GM06990 (cell line): ENCODE data around the gene TCF12.

Source experiments
- DNase-seq: peaks from one replicate; pipeline ENCODE4 v3.0.0-alpha.2; 2011; ENCODE audit not compliant: insufficient read length; ENCODE audit errors: extremely low read depth
- H3K27me3 ChIP-seq: replicated peaks from 2 replicates; pipeline ENCODE4 v1.6.0; 2011; ENCODE audit warnings: low read length; ENCODE audit not compliant: control insufficient read depth, insufficient read depth
- H3K36me3 ChIP-seq: 2 replicates; pipeline ENCODE4 v1.5.1; 2011; ENCODE audit warnings: low read length; ENCODE audit not compliant: control insufficient read depth, insufficient read depth
- H3K4me3 ChIP-seq: replicated peaks from 2 replicates; pipeline ENCODE4 v1.5.1; 2011; ENCODE audit warnings: low read depth, mild to moderate bottlenecking, control low read depth, low read length
- TF ChIP-seq, protein P1 (sequence below): IDR thresholded peaks from 2 replicates; pipeline ENCODE4 v1.5.1; 2011; ENCODE audit warnings: low read length, control low read depth, mild to moderate bottlenecking, inconsistent platforms; ENCODE audit not compliant: insufficient read depth, poor library complexity, severe bottlenecking

Gene TCF12

GRCh38 chr15:56933410-56933809, 15.0 kb downstream of the TCF12 start:
- no peak for DNase-seq
- TF ChIP-seq, protein P1, sequence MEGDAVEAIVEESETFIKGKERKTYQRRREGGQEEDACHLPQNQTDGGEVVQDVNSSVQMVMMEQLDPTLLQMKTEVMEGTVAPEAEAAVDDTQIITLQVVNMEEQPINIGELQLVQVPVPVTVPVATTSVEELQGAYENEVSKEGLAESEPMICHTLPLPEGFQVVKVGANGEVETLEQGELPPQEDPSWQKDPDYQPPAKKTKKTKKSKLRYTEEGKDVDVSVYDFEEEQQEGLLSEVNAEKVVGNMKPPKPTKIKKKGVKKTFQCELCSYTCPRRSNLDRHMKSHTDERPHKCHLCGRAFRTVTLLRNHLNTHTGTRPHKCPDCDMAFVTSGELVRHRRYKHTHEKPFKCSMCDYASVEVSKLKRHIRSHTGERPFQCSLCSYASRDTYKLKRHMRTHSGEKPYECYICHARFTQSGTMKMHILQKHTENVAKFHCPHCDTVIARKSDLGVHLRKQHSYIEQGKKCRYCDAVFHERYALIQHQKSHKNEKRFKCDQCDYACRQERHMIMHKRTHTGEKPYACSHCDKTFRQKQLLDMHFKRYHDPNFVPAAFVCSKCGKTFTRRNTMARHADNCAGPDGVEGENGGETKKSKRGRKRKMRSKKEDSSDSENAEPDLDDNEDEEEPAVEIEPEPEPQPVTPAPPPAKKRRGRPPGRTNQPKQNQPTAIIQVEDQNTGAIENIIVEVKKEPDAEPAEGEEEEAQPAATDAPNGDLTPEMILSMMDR = no peak
- Histone ChIP-seq H3K27me3 (no peaks in the 10 kb centered on the region), H3K36me3 (no peaks in the 10 kb centered on the region; the same call in 1 of the 2 replicates), H3K4me3 (no peak overlapping the region)

GRCh38 chr15:56933811-56934210, 15.4 kb downstream of the TCF12 start:
- no peaks in the 10 kb centered on the region; the same call in 1 of the 2 replicates for H3K36me3 ChIP-seq
- TF ChIP-seq, protein P1 = no peak
- DNase-seq = no peak

DNA sequence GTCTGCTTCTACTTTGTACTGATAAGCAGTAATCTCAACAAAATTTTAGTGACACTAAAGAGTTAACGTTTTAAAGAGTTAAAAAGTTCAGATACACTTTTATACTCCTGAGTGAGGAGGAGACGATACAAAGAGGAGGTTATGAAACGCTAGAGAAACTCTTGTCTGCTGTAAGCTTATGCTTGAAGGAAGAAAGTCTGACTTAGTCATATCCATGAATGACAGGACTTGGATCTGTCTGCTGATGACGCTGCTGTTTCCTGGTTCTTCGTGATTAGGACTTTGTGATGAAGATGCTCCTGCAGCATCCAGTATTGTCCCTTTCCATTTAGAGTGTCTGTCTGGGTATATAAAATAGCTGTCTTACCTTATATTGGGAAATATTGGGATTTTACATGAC, 15.8 kb downstream of the TCF12 start:
- DNase-seq = no peak
- Histone ChIP-seq H3K4me3 (no peak overlapping the region), H3K36me3 (no peaks in the 10 kb centered on the region; the same call in 1 of the 2 replicates), H3K27me3 (no peaks in the 10 kb centered on the region)
- TF ChIP-seq, protein P1 = no peak

More at GRCh38 chr15:56933811-56934210, 15.4 kb downstream of the TCF12 start:
- no peaks in the 10 kb centered on the region for H3K27me3 ChIP-seq
- H3K4me3 ChIP-seq = no peak overlapping the region

- Histone ChIP-seq H3K4me3 (no peak overlapping the region), H3K36me3 (no peaks in the 10 kb centered on the region), H3K27me3 (no peaks in the 10 kb centered on the region)
- TF ChIP-seq, protein P1 = no peak
- no peak for DNase-seq
These were observed 18.5 kb downstream of the TCF12 start for GRCh38 chr15:56936929-56937328.

- Histone ChIP-seq H3K4me3 (no peak overlapping the region), H3K36me3 (no peaks in the 10 kb centered on the region), H3K27me3 (no peaks in the 10 kb centered on the region)
- TF ChIP-seq, protein P1 = no peak
- no peak for DNase-seq
These were observed 20.8 kb downstream of the TCF12 start for GRCh38 chr15:56939257-56939656.

DNA sequence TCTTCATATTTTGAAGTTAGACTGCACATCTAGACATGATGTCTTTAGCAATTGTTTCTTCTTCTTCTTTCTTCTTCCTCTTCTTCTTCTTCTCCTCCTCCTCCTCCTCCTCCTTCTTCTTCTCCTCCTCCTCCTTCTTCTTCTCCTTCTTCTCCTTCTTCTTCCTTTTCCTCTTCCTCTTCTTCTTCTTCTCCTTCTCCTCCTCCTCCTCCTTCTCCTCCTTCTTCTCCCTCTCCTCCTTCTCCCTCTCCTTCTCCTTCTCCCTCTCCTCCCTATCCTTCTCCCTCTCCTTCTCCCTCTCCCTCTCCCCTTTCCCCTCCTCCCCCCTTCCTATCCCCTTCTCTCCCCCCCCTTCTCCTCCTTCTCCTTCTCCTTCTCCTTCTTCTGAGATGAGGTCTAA, 21.9 kb downstream of the TCF12 start:
- no peaks in the 10 kb centered on the region for H3K36me3 ChIP-seq
- no peak for DNase-seq

More for the DNA sequence above, 21.9 kb downstream of the TCF12 start:
- TF ChIP-seq, protein P1 = no peak
- Histone ChIP-seq H3K27me3 (no peaks in the 10 kb centered on the region), H3K4me3 (no peak overlapping the region)
